Activated CD4-positive, alpha-beta T cell treated with anti-CD3 and anti-CD28 coated beads for 1 hour (primary cell): ENCODE results near the gene CSNK1E.
"Not testable (repeated sequence)": the region's sequence is repeated elsewhere in the genome, so short reads cannot be mapped to it uniquely, and the experiment has no call there.

Experiments
- DNase-seq: peaks from one replicate; pipeline ENCODE4 v3.0.0-alpha.2; 2020

Gene CSNK1E

DNA sequence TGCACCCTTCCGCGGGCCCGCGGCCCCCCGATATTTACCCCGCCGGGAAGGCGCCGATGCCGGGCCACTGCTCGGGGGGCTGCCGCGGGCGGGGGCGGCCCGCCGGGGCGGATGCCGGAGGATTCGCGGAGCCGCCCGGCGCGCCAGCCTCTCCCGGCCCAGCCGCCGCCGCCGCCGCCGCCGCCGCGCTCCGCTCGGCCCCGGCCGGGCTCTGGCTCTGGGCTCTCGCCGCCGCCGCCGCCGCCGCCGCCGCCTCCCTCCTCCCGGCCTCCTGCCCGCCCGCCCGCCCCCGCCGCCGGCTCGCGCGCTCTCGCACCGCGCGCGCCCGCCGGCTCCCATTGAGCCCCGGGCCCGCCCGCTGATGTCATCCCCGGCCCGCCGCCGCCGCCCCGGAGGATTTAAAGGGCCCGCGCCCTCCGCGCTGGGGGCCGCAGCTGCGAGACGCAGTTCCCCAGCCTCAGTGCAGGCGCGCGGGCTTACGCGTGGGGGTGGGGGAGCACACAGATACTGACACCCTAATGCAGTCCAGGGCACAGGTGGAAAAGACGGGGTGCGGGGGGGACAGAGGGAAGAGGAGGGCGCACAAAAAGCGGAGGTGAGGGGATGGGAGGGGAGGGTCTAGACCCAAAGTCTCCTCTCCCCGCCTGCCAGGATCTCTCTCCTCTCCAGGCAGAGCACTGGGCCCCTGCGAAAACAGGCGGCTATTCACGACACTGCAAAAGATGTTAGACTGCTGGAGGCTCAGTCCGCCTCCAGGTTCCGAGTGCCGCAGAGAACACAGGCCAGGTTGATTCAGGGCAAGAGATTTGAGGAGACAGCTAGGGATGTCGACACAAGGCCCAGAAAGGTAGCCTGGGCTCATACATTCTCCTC, at the start of gene CSNK1E:
TSS of gene CSNK1E (minus strand) at position 312 of the 873 bp plus-strand sequence. CDS start 3,276 bp downstream, outside the sequence.
- peak; percentile 61 for DNase-seq

DNA sequence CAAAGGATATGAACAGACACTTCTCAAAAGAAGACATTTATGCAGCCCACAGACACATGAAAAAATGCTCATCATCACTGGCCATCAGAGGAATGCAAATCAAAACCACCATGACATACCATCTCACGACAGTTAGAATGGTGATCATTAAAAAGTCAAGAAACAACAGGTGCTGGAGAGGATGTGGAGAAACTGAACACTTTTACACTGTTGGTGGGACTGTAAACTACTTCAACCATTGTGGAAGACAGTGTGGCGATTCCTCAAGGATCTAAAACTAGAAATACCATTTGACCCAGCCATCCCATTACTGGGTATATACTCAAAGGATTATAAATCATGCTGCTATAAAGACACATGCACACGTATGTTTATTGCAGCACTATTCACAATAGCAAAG, 48.6 kb upstream of the CSNK1E start:
- DNase-seq: not testable (repeated sequence)

DNA sequence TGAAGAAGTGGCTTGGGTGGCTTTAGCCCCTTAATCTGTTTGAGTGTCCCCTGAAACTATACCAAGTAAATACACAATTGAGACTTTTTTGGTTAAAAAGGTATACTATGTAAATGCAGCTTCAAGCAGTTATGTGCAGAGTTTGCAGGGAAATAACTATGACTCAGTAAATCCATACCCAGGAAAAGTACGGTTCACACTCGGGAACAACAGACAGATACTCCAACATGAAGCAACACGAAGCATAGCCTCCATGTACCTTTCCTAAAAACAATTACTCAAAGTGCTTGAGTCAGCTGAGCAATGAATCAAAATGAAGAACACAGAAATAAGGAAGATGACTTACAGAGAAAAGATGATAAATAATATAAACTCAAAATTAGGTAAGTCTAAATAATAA, 47.9 kb upstream of the CSNK1E start:
- not testable (repeated sequence) for DNase-seq

DNA sequence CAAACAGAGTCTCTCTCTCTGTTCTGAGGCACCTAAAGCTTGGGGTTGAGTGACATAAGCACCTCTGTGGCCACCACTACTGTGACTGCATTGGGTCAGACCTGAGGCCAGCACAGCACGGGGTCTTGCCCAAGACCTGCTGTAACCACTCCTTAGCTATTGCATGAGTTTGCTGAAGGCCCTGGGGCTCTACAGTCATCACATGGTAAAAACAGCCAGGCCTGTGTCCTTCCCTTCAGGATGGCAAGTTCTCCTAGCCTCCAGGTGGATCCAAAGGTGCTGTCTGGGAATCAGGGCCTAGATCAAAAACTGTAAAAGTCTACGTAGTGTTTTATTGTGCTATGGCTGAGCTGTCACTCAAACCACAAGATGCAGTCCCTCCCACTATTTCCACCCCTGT, 43.3 kb upstream of the CSNK1E start:
- not testable (repeated sequence) for DNase-seq

DNA sequence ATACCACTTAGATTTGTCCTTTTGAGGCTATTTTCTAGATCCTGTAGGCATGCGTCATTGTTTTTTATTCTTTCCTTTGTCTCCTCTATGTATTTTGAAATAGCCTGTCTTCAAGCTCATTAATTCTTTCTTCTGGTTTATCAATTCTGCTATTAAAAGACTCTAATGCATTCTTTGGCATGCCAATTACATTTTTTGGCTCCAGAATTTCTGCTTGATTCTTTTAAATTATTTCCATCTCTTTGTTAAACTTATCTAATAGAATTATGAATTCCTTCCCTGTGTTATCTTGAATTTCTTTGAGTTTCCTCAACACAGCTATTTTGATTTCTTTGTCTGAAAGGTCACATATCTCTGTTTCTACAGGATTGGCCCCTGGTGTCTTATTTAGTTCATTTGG, 42.6 kb upstream of the CSNK1E start:
- DNase-seq: not testable (repeated sequence)

DNA sequence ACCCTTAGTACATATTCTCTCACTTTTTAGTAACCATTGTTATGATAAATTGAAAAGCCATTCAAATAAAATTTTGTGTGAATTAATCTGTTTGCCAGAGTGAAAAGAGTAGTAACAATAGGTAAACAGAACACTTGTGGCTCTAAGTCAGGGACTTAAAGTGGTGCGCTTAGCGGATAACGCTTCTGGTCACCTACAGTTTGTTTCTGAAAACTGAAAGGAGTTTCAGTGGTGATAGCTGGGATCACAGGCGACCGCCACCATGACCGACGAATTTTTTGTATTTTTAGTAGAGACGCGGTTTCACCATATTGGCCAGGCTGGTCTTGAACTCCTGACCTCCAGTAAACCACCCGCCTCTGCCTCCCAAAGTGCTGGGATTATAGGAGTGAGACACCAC, 40.7 kb upstream of the CSNK1E start:
- not testable (repeated sequence) for DNase-seq

DNA sequence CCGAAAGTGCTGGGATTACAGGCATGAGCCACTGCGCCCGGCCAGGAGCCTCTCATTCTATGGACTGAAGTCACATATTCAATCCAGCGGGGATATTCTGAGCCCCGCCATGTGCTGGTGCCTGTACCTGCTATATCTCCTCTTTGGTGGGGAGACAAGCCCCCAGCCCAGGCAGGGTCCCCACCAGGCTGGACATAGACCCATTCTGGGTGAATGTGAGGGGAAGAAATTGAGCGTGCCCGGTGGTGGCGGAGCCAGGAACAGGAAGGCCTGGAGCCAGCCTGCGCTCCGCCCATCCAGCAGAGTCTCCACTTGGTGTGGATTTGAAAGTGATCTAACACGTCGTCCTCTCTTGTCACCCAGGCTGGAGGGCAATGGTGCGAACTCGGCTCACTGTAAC, 38.0 kb upstream of the CSNK1E start:
- DNase-seq: no peak

DNA sequence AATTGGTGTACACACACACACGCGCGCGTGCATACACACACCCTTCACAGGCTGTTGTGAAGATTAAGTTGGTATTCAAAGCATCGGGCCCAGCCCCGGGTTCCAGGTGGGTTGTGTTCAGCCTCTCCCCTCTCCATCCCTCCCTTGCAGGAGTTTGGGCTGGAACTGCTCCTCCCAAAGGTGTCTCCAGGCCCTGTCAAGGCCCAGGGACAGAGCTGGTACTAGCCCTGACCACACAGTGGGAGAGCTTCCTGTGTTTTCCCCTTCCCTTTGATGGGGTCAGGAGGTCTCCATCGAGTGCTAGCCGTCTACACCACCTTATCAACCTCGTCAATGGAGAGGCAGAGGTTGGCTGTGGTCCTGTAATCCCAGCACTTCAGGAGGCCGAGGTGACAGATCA, 36.5 kb upstream of the CSNK1E start:
- no peak for DNase-seq

DNA sequence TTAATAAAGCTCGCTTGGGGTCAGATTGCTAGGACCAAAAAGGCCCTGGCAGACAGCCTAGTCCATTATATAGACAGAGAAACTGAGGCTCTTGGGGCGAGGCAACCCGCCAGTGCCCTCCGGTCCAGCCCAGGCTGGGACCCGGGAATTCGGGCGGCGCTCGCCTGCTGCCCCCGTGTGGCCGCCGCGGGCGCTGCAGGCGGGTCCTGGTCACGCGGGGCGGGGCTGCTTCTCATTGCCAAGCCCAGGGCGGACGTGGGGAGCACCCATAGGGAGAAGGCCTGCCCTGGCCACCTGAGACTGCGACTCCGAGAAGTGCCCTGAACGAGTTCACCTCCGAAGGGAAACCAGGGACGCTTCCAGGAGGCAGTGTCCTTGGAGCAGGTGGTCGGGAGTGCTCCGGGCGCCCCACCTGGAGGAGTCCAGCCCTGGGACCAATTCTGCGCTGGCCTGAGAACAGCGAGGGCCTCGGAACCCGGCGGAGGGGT, 36.0 kb upstream of the CSNK1E start:
- DNase-seq: peak; percentile 55

DNA sequence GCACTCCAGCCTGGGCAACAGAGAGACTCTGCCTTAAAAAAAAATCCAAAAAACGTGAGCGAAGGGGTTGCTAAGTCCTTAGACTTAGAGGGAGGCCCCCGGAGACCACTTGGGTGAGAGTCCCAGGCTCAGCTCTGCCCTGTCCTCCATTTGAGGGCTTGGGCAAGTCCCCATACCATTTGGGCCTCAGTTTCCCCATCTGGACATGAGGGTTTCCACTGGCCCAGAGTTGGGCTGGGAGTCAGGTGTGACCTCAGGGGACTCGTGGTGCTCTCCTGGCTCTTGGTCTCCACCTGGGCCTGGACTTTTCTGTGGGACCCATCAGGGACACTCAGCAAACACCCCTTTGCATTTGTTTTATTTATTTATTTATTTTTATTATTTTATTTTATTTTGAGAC, 35.2 kb upstream of the CSNK1E start:
- no peak for DNase-seq

DNA sequence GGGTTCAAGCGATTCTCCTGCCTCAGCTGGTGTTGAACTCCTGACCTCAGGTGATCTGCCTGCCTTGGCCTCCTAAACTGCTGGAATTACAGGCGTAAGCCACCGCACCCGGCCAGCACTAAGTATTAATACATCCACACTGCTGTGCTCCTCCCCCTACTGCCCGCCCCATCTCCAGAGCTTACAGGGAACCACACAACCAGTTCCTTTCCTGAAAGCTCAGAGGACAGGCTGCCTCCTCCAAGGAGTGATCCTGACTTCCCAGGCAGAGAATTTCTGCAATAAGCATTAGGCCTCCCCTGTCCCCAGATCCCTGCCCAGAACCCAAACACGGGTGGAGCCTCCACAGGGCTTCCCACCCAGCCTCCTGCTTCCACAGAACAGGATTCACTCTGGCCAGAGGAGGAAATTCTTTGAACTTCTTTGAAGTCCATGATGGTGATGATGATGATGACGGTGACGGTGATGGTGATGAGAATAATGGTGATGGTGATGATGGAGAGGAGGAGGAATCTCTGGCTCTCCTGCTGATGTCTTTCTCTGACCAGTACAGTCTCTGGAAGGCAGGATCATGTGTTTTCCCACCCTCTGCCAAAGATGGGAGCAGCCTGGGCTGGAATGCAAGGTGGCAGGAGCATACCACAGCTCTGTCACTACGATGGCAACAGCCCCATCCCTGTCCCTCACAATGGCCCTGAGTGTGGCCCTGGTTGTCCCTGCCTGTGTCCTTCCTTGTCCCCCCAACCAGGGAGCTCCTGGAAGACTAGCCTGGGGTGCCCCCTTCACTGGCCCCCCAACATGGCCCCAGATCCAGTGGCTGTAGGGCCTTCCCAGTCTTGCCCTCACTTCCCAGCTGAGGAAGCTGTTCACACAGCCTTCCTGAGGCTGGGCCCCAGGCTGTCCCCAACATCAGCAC, 33.5 kb upstream of the CSNK1E start:
- DNase-seq: no peak

DNA sequence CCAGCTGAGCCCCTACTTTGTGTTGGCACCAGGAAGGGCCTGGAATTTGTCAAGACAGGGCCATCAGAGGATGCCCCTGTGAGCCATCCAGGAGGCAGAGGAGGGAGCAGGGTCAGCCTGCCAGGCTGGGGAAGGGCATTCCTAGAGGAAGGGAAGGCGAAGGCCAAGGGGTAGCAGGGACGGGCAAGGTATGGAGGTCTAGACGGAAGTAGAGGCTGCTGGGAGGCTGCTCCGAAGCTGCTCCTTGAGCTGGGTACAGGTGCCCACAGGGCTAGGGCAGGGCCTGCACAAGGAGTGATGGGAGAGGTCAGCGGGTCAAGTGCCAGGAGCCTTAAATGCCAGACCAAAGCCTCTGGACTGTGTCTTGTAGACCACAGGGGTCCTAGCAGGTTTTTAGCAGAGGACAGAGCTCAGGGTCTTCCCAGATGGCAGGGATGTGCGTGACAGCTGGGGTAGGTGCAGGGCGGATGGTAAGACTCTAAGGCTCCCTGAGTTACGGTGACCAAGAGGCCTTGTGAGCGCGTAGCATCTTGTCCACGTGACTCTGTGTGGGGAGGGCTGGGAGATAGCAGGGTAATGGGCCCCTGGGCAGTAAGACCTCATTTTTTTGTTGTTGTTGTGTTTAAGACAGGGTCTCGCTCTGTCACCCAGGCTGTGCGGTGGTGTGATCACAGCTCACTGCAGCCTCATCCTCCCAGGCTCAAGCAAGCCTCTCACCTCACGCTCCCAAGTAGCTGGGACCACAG, 31.7 kb upstream of the CSNK1E start:
- no peak for DNase-seq

DNA sequence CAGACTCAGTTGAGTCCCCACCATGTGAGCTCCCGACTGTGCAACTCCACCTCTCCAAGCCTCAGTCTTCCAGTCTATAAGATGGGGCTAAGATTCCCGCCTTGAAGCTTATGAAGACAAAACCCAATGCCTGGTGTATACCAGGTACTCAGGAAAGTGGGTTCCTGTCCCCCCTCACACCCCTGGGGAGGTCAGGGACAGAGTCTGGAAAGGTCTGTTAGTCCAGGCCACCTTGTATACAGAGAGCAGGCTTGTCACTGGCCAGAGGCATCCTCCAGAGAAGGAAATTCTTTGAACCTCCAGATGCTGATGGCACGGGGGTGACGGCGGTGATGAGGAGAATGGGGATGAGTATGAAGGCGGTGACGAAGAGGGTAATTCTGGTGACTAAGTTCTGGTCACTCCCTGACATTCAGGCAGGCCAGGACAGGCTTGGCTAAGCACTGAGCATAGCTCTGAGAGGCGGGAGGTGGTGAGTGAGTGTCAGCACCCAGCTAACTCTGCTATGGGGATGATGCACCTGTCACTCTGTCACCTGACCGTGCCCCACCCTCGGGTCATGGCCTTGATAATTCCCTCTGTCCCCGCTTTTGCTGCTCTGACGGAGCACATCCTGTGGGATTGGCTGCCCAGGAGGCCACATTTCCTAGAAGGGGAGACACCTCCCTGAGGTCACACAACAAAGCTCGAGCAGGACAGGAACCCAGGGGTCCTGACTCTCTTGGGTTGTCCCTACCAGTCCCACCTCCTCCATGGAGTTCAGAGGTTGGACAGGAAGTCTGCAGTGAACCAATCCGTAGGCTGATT, 30.9 kb upstream of the CSNK1E start:
- no peak for DNase-seq

DNA sequence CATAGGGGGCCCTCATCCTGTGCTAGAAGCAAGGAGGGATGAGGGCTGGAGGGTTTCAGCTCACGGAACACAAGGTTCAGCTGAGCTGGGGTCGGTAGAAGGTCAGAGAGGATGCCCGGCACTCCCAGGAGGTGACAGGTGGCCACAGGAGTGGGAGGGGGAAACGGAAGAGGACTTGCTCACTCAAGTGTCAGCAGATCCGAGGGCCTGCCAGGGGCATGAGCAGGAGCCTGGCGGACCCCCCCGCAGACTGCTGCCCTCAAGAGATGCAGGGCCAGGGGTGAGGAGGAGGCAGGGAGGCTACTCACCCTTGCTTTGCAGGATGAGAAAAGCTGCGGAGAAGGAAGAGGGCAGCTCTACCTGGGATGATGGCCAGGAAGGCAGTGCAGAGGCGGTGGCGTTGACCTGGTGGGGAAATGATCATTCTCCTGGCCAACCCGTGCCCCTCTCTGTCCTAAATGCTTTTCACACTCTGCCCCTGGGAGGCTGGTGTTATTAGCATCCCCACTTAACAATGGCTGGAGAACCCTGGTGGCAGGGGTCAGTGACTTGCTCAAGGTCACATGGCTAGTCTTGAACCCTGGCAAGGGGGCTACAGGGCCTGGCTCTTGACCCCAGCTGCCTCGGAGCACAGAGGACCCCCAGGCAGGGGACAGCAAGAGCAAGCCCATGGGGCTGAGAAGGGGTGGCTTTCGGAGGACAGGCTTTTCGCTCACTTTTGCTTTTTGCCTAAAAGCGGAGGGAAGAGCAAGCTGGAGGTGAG, 30.1 kb upstream of the CSNK1E start:
- no peak for DNase-seq

DNA sequence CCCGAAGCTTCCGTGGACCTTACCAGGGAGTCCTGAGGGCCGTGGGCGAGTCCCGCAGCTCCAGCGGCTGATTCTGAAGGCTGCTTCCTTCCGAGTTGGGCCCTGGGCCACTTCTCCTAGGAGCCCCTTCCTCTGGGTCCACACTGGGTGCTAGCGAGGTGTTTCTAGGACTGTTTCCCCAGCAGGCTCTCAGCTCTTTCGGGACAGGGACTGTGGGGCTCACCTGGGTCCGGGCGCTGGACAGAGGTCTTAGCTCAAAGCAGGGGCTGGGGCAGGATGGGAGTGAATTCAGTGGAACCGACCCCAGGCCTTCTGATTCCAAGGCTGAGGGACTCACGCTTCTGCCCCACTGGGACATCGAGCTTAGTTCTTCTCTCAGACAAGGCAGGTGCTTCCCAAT, 29.3 kb upstream of the CSNK1E start:
- DNase-seq: no peak

DNA sequence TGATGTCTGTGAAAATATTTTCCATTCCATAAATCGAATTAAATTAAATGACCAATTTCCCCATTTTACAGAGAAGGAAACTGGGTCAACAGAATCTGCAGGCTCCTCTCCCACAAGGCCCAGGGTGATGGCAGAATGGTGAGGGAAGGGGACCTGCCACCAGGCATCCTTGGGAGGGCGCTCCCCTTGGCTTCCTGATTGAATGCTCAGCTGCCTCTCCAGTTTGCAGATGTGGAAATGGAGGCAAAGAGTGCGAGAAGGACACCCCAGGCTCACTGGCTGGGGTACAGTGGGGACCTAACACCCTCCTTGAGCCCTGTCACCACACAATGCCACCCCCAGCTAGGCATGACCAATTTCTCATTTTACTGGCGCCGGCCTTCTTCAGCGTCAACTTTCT, 28.5 kb upstream of the CSNK1E start:
- no peak for DNase-seq

DNA sequence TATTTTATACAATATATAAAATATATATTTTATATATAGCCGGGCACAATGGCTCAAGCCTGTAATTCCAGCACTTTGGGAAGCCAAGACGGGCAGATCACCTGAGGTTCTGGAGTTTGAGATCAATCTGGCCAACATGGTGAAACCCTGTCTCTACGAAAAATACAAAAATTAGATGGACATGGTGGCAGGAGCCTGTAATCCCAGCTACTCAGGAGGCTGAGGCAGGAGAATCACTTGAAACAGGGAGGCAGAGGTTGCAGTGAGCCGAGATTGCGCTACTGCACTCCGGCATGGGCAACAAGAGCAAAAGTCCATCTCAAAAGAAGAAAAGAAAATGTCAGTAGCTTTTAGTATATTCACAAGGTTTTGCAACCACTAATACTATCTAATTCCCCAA, 22.7 kb upstream of the CSNK1E start:
- not testable (repeated sequence) for DNase-seq

DNA sequence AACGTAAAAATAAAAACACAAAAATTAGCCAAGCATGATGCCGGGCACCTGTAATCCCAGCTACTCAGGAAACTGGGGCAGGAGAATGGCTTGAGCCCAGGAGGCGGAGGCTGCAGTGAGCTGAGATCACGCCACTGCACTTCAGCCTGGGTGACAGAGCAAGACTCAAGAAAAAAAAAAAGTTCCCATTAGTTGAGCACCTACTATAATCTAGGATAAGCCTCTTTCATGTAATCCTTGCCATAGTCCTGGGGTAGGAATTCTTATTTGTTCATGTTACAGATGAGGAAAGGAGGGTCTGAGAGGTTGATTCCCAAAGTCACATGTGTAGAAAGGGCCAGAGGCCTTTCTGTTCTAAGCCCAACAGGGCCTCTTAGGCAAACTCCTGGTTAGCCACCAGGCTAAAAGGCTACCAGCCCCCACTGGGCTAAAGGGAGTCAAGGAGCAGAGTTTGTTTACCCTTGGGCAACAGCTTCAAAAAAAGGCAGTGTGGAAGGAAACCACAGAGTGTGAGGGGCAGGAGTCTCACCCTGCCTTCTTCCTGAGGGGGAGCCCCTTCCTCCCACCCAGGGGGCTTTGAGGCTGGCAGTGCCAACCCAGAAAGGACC, 21.6 kb upstream of the CSNK1E start:
- DNase-seq: no peak

DNA sequence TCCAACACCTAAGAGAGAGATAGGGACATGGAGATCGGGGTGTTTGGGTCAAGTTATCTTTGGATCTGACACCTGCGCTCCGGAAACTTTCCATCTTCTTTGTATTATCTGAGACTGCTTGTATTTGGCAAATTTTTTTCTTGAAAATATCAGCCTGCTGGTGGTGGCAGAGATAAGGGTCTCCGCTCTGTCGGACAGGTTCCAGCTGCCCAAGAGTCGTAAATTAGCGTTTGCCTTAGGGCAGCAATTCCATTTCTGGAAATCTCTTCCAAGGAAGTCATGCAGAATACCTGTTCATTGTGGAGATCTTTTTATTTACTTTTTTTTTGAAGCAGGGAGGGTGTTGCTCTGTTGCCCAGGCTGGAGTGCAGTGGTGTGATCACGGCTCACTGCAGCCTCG, 19.5 kb upstream of the CSNK1E start:
- DNase-seq: no peak

DNA sequence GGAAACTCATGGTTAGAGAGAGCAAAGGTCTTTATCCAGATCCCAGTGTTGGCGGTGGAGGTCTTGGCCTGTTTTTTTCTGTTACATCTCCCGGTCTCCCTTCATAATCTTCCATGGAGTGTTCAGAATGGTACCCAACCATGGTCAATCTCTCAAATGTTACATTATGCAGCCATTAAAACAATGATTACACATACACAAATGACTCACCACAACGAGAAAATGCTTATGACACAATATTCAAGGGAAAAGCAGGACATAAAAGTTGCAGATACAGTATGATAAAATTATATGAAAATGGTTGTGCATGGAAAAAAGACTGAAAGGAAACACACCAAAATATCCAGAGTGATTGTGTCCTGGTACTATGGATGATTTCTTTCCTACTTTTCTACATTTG, 17.8 kb upstream of the CSNK1E start:
- no peak for DNase-seq

DNA sequence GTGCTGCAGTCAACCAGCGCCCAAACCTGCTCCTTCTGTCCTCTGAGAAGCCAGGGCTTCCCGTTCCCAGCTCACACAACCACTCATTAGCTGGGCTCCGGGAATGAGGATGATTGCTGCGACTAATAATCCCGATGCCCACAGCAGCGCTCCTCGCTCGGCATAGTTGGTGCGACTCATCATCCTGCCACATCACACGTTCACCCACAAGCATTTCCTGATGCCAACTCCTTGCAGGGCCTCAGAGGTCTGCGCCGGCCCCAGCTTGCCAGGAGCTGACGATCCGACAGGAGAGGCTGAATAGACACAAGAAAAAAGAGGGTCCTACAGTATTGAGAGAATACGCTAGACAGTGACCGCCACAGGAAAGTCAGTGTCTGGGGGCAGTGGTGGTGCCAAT, 10.6 kb upstream of the CSNK1E start:
- no peak for DNase-seq
